Cardiac muscle cell (in vitro differentiated cells and primary cell): ENCODE results near the gene ZDHHC13. TPM values are rescaled to one million over a fixed set of nuclear protein-coding genes. Genes with fewer than 3 reads are reported as not detected.

Experiments
- DNase-seq, 2 donors: peaks; one replicate each; pipeline versions ENCODE4 v3.0.0 to v3.0.0-alpha.2; 2010 to 2017; ENCODE audit warnings: low read depth in 1 of 2, low spot score in 1 of 2
- H3K27ac ChIP-seq: fragments of 200-600 bp; sonication (generic); 2 replicates; pipeline ENCODE4 v1.5.1; 2016
- H3K27me3 ChIP-seq: fragments of 200-600 bp; sonication (generic); 2 replicates; pipeline ENCODE4 v1.6.0; 2016; ENCODE audit warnings: control low read depth
- H3K36me3 ChIP-seq: fragments of 200-600 bp; sonication (generic); 2 replicates; pipeline ENCODE4 v1.5.1; 2016; ENCODE audit warnings: control low read depth
- H3K4me1 ChIP-seq: fragments of 200-600 bp; sonication (generic); 2 replicates; pipeline ENCODE4 v1.8.1; 2017; ENCODE audit warnings: low read depth, mild to moderate bottlenecking, mixed run types
- H3K4me3 ChIP-seq: fragments of 200-600 bp; sonication (generic); 2 replicates; pipeline ENCODE4 v1.5.1; 2016; ENCODE audit warnings: mild to moderate bottlenecking
- H3K9me3 ChIP-seq: fragments of 200-600 bp; sonication (generic); 2 replicates; pipeline ENCODE4 v1.5.1; 2017; ENCODE audit warnings: low read depth, mild to moderate bottlenecking, control low read depth
- CTCF ChIP-seq: IDR thresholded peaks from 2 replicates; pipeline ENCODE4 v1.5.1; 2012; ENCODE audit warnings: low read depth, mild to moderate bottlenecking, low read length
- polyA plus RNA-seq: library from polyadenylated mRNA; unstranded; fragments of >200 nt; fragmentation: Nextera tagmentation; extraction: Ambion mirVana; gene quantifications from 2 replicates; pipeline ENCODE4 v1.2.1, GENCODE V29; 2016
- total RNA-seq: library from RNA; depleted of rRNA; stranded (reverse); fragments of >200 nt; gene quantifications from 2 replicates; pipeline ENCODE4 v1.2.3, GENCODE V29; 2016

The ZDHHC13 gene
- total and polyA plus RNA-seq, 2 experiments from 2014 or later = 8.2 to 25.7 TPM

- no peak overlapping the region for H3K4me3 ChIP-seq
- no peak overlapping the region for H3K27ac ChIP-seq
- H3K9me3 ChIP-seq = no peaks in the 10 kb centered on the region
- no peaks in the 10 kb centered on the region for H3K27me3 ChIP-seq
- DNase-seq = no peak
- no peaks in the 10 kb centered on the region for H3K4me1 ChIP-seq
- no peak for TF ChIP-seq CTCF
- no peaks in the 10 kb centered on the region for H3K36me3 ChIP-seq
Measured at GRCh38 chr11:19100885-19101284, 16.1 kb upstream of the ZDHHC13 start.

GRCh38 chr11:19101796-19102520 is 15.0 kb upstream of the ZDHHC13 start:
- DNase-seq = no peak
- TF ChIP-seq CTCF = no peak
- no peaks in the 10 kb centered on the region for H3K9me3 ChIP-seq
- no peaks in the 10 kb centered on the region for H3K27me3 ChIP-seq
- no peaks in the 10 kb centered on the region for H3K4me1 ChIP-seq
- H3K4me3 ChIP-seq = no peak overlapping the region
- H3K27ac ChIP-seq = no peak overlapping the region
- H3K36me3 ChIP-seq = no peaks in the 10 kb centered on the region

- Histone ChIP-seq H3K4me3 (no peak overlapping the region), H3K27me3 (no peaks in the 10 kb centered on the region), H3K27ac (no peak overlapping the region), H3K36me3 (no peaks in the 10 kb centered on the region), H3K9me3 (no peaks in the 10 kb centered on the region), H3K4me1 (no peaks in the 10 kb centered on the region)
- TF ChIP-seq CTCF = no peak
- no peak for DNase-seq
Measured at GRCh38 chr11:19102521-19102900, 14.5 kb upstream of the ZDHHC13 start.

- no peaks in the 10 kb centered on the region for H3K9me3 ChIP-seq
- no peak for DNase-seq
- no peak overlapping the region for H3K27ac ChIP-seq
- H3K4me3 ChIP-seq = no peak overlapping the region
- no peaks in the 10 kb centered on the region for H3K27me3 ChIP-seq
- TF ChIP-seq CTCF = no peak
- H3K4me1 ChIP-seq = no peaks in the 10 kb centered on the region
- no peaks in the 10 kb centered on the region for H3K36me3 ChIP-seq
Measured at GRCh38 chr11:19105011-19105410, 12.0 kb upstream of the ZDHHC13 start.

DNA sequence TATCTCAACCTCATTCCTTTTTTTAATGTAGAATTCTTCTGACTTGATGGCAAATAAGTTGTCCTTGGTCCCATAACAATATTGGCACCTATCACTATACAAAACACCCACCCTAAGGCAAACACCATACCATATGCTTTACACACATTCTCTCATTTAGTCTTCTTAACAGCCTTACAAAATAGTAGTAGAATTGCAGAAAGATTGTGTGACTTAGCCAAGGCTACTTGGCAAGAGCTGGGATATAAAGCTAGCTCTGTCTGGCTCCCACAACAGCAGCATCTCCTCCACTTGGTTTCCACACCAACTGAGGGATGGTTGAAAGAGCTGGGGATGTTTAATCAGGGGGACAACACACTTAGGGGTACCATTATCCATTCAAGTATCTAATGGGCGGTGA is 9.8 kb upstream of the ZDHHC13 start:
- DNase-seq = no peak
- no peaks in the 10 kb centered on the region for H3K9me3 ChIP-seq
- H3K4me1 ChIP-seq = no peaks in the 10 kb centered on the region
- TF ChIP-seq CTCF = no peak
- no peak overlapping the region for H3K4me3 ChIP-seq
- no peaks in the 10 kb centered on the region for H3K36me3 ChIP-seq
- peaks cover 3% of the 10 kb centered on the region for H3K27me3 ChIP-seq
- H3K27ac ChIP-seq = no peak overlapping the region
